Measurements from ENCODE around the gene ZBTB8A. TPM values are rescaled to one million over a fixed set of nuclear protein-coding genes. Genes with fewer than 3 reads are reported as not detected.
"Not testable (repeated sequence)": the region's sequence is repeated elsewhere in the genome, so short reads cannot be mapped to it uniquely, and the experiment has no call there.

Gene ZBTB8A
- total and polyA plus RNA-seq, 3 donors from 2014 or later = 5.6 to 10.6 (median 6.4) TPM

DNA sequence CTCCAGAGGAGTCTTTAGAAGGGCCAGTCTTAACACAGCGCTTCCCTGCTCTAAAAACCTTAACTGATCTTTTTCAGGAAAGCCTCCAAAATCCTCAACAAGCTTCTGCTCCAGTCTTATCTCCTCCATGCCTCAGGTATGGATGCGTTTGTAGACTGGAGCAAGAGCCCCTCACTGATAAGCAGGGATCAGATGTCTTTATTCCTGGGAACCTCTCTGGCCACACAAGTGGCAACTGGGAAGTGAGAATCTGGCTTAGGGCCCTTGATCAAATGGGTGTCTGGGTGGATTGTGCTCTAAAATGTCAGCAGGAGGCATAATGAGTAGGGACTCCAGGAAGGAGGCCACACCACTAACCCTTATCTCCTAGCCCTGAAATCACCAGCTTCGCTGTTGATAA is 1.4 kb downstream of the ZBTB8A start:
- Histone ChIP-seq H3K9me3 (no peaks in the 10 kb centered on the region), H3K27me3 (no peaks in the 10 kb centered on the region), H3K4me3 (peak overlapping the region in 1 of 2 donors; percentile 59), H3K4me1 (peaks cover 8% of the 10 kb centered on the region), H3K27ac (no peak overlapping the region), H3K36me3 (ENCODE audit: low read depth, missing control alignments) (no peaks in the 10 kb centered on the region)
- no peak for DNase-seq
- TF ChIP-seq, protein P1, sequence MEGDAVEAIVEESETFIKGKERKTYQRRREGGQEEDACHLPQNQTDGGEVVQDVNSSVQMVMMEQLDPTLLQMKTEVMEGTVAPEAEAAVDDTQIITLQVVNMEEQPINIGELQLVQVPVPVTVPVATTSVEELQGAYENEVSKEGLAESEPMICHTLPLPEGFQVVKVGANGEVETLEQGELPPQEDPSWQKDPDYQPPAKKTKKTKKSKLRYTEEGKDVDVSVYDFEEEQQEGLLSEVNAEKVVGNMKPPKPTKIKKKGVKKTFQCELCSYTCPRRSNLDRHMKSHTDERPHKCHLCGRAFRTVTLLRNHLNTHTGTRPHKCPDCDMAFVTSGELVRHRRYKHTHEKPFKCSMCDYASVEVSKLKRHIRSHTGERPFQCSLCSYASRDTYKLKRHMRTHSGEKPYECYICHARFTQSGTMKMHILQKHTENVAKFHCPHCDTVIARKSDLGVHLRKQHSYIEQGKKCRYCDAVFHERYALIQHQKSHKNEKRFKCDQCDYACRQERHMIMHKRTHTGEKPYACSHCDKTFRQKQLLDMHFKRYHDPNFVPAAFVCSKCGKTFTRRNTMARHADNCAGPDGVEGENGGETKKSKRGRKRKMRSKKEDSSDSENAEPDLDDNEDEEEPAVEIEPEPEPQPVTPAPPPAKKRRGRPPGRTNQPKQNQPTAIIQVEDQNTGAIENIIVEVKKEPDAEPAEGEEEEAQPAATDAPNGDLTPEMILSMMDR (IDR thresholded peaks at IDR 0.05) = no peak
- TF ChIP-seq POLR2A (IDR thresholded peaks at IDR 0.05) = no peak
- 44 to 56% methylated on average over 3 of the region's 3 CpGs for WGBS, 2 donors
- intact Hi-C loops (cut with DNase I; ENCODE audit: low total_unique reads) = no loop called here

DNA sequence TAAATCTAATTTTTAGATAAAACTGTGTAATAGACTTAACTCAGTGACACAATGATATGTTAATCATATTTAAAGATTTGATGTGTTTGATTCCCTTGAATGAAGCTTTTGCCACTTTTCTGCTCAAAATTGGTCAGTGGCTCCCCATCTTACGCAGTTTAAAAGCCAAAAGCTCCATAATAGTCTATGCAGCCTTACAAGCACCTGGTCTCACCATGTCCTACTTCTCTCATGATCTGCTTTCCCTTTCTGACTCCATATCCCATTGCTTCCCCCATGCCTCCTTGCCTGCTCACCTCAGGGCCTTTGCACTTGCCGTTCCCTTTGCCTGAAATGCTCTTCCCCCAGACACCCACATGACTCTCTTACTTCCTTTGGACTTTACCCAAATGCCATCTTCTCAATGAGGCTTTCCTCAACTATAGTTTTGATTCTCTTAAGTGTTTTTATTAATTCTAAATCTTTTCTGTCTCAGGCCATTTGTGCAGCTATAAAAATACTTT is 1.9 kb downstream of the ZBTB8A start:
- WGBS, 2 donors = 73 to 86% methylated on average over 2 of the region's 2 CpGs
- Histone ChIP-seq H3K27me3 (no peaks in the 10 kb centered on the region), H3K4me1 (peaks cover 8% of the 10 kb centered on the region), H3K4me3 (no peak overlapping the region), H3K36me3 (ENCODE audit: low read depth, missing control alignments) (no peaks in the 10 kb centered on the region), H3K9me3 (no peaks in the 10 kb centered on the region), H3K27ac (no peak overlapping the region)
- no peak for TF ChIP-seq POLR2A (IDR thresholded peaks at IDR 0.05)
- TF ChIP-seq, protein P1 (IDR thresholded peaks at IDR 0.05) = no peak
- DNase-seq = no peak
- intact Hi-C loops (cut with DNase I; ENCODE audit: low total_unique reads) = no loop called here

DNA sequence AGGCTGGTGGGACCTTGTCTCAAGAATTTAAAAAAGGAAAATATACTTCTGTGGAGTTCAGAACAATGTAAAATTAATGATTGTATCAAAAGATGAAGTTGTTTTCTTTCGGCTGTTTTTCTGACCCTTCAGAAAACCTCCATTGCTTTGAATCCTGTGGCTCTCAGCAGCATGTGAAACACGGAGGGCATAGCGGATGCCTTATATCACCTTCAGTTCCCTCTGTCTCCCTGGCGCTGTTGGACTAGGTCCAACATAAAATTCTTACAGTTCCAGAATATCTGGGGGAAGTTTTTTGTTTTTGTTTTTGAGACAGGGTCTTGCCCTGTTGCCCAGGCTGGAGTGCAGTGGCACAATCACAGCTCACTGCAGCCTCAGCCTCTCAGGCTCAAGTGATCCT is 7.4 kb downstream of the ZBTB8A start:
- Histone ChIP-seq H3K27me3 (no peaks in the 10 kb centered on the region), H3K9me3 (no peaks in the 10 kb centered on the region), H3K4me1 (peaks cover 10% of the 10 kb centered on the region), H3K27ac (no peak overlapping the region), H3K36me3 (ENCODE audit: low read depth, missing control alignments) (no peaks in the 10 kb centered on the region), H3K4me3 (no peak overlapping the region)
- TF ChIP-seq, protein P1 (IDR thresholded peaks at IDR 0.05) = no peak
- no peak for TF ChIP-seq POLR2A (IDR thresholded peaks at IDR 0.05)
- DNase-seq = no peak
- intact Hi-C loops (cut with DNase I; ENCODE audit: low total_unique reads) = no loop called here
- WGBS, 2 donors = 66 to 76% methylated on average over 4 of the region's 4 CpGs

DNA sequence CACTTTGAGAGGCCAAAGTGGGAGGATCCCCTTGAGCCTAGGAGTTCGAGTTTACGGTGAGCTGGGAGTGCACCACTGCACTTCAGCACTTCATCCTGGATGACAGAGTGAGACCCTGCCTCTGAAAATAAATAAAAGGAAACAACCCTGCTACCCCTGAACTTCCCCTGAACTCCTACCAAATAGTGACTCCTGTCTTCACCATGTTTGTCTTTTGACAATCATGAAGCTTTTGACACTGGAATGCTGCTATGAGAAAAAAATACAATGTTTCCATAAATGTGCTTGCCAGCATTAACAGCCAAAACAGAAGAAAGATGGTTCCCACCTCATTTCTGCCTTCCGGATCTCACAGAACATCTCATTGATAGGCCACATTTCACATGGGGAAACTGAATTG is 10.4 kb downstream of the ZBTB8A start:
- WGBS, 2 donors = 56 to 58% methylated on average over 3 of the region's 3 CpGs
- H3K27me3 ChIP-seq = no peaks in the 10 kb centered on the region
- peak overlapping the region; percentile 54 to 63 for H3K27ac ChIP-seq
- no peak overlapping the region for H3K4me3 ChIP-seq
- no peak for DNase-seq
- H3K9me3 ChIP-seq = no peaks in the 10 kb centered on the region
- H3K36me3 ChIP-seq (ENCODE audit: low read depth, missing control alignments) = no peaks in the 10 kb centered on the region
- peaks cover 10% of the 10 kb centered on the region for H3K4me1 ChIP-seq
- intact Hi-C loops (cut with DNase I; ENCODE audit: low total_unique reads) = no loop called here
- TF ChIP-seq, protein P1 (IDR thresholded peaks at IDR 0.05) = no peak
- no peak for TF ChIP-seq POLR2A (IDR thresholded peaks at IDR 0.05)

DNA sequence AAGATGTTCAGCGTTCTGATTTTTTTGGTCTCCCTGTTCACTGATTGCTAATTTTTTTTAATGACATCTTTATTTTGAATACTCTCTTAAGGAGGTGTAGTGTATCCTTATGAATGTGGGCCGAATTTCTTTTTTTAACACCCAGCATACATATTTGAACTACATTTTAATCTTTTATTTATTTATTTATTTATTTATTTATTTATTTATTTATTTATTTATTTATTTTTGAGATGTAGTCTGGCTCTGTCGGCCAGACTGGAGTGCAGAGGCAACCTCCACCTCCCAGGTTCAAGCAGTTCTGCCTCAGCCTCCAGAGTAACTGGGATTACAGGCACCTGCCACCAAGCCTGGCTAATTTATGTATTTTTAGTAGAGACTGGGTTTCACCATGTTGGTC is 15.1 kb downstream of the ZBTB8A start:
- 94 to 95% methylated on average over 3 of the region's 3 CpGs for WGBS, 2 donors
- peaks cover 7% of the 10 kb centered on the region for H3K4me1 ChIP-seq
- H3K36me3 ChIP-seq (ENCODE audit: low read depth, missing control alignments) = no peaks in the 10 kb centered on the region
- no peaks in the 10 kb centered on the region for H3K27me3 ChIP-seq
- H3K27ac ChIP-seq = no peak overlapping the region
- intact Hi-C loops (cut with DNase I; ENCODE audit: low total_unique reads) = no loop called here
- no peak overlapping the region for H3K4me3 ChIP-seq
- no peak for DNase-seq
- H3K9me3 ChIP-seq = no peaks in the 10 kb centered on the region
- TF ChIP-seq, protein P1 (IDR thresholded peaks at IDR 0.05) = no peak
- TF ChIP-seq POLR2A (IDR thresholded peaks at IDR 0.05) = no peak

DNA sequence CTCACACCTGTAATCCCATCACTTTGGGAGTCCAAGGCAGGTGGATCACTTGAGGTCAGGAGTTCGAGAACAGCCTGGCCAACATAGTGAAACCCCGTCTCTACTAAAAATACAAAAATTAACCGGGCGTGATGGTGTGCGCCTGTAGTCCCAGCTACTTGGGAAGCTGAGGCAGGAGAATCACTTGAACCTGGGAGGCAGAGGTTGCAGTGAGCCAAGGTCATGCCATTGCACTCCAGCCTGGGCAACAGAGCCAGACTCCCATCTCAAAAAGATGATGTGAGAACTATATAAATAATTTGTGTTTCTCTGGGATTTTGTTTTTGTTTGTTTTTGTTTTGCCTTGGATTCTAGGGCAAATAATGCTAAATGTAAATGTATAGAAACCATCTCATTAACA is 17.8 kb downstream of the ZBTB8A start:
- DNase-seq; H3K4me3 ChIP-seq; H3K9me3 ChIP-seq; H3K27ac ChIP-seq; H3K36me3 ChIP-seq (ENCODE audit: low read depth, missing control alignments); H3K4me1 ChIP-seq; intact Hi-C loops (cut with DNase I; ENCODE audit: low total_unique reads); H3K27me3 ChIP-seq: not testable (repeated sequence)
- WGBS, 2 donors = 93 to 96% methylated on average over 5 of the region's 5 CpGs
